ENCODE results near the gene ST6GALNAC6. TPM values are rescaled to one million over a fixed set of nuclear protein-coding genes. Genes with fewer than 3 reads are reported as not detected.

Gene ST6GALNAC6
- total and polyA plus RNA-seq, 2 of the 8 experiments (the other 6 are each of a cell fraction or from before 2014, with no cell fraction given), result 43.7 to 64.4 TPM

GRCh38 chr9:127927201-127927987 lies 28.0 kb upstream of the ST6GALNAC6 start:
- Histone ChIP-seq H2BK15ac (ENCODE audit: low read length) (no peak overlapping the region), H2AFZ (ENCODE audit: low read length) (peak overlapping the region; percentile 61; the same call in 1 of the 2 replicates), H3K9ac (replicated peaks in 1 of 4; ENCODE audit: extremely low read depth in 1 of 4, low read depth in 3 of 4, low read length in 3 of 4) (peak overlapping the region in 3 of 4 experiments; percentile 38 to 50 (median 46); a peak in 5 of 7 replicates), H3K4ac (replicated peaks; ENCODE audit: insufficient read length, low read depth, low read length) (no peak overlapping the region), H3K18ac (ENCODE audit: extremely low read depth, low read length) (peak overlapping the region; percentile 78), H3K14ac (ENCODE audit: insufficient read length) (no peak overlapping the region), H3K23me2 (ENCODE audit: low read depth, low read length) (peaks cover 20% of the 10 kb centered on the region; the same call in 1 of the 2 replicates), H4K20me1 (replicated peaks in 1 of 2; ENCODE audit: control insufficient read depth in 1 of 2, insufficient read depth in 2 of 2, low read length in 2 of 2) (peaks cover 0 to 3% of the 10 kb centered on the region in 2 experiments), H3K56ac (replicated peaks; ENCODE audit: insufficient read length, low read depth, low read length) (peak overlapping the region; percentile 0), H3K36me3 (ENCODE audit: control insufficient read depth in 2 of 4, insufficient read depth in 4 of 4, low read length in 3 of 4) (no peaks in the 10 kb centered on the region), H4K91ac (replicated peaks; ENCODE audit: insufficient read length, low read length) (no peak overlapping the region), H3K23ac (ENCODE audit: insufficient read length) (no peak overlapping the region), H3K4me2 (ENCODE audit: insufficient read depth in 1 of 2, low read depth in 2 of 2, low read length in 2 of 2) (peak overlapping the region; percentile 76 to 96), H3K4me1 (replicated peaks in 1 of 4; ENCODE audit: control insufficient read depth in 3 of 4, insufficient read depth in 4 of 4, low read length in 3 of 4) (peaks cover 13 to 24% (median 20%) of the 10 kb centered on the region in 4 experiments), H3K27ac (ENCODE audit: low read depth, low read length) (no peak overlapping the region), H4K5ac (ENCODE audit: insufficient read length, low read depth, low read length) (no peak overlapping the region), H2AK5ac (ENCODE audit: low read depth, low read length) (no peak overlapping the region), H3K9me3 (ENCODE audit: insufficient read depth in 2 of 2, low read depth in 1 of 2, low read length in 1 of 2) (no peaks in the 10 kb centered on the region), H3K79me1 (ENCODE audit: low read depth, low read length) (no peaks in the 10 kb centered on the region), H2BK5ac (ENCODE audit: low read depth, low read length) (peak overlapping the region; percentile 44; the same call in 1 of the 2 replicates), H2BK120ac (replicated peaks; ENCODE audit: low read depth, low read length) (no peak overlapping the region), H3K79me2 (ENCODE audit: control insufficient read depth in 1 of 2, insufficient read depth in 2 of 2, low read length in 2 of 2) (no peaks in the 10 kb centered on the region), H2BK20ac (ENCODE audit: low read length) (no peak overlapping the region), H3K4me3 (ENCODE audit: extremely low read depth in 1 of 4, insufficient read depth in 2 of 4, low read depth in 3 of 4, low read length in 4 of 4) (peak overlapping the region; percentile 41 to 81 (median 72)), H4K8ac (ENCODE audit: extremely low read depth, insufficient read depth, low read length) (peak overlapping the region; percentile 72; the same call in 1 of the 2 replicates), H3K27me3 (replicated peaks in 1 of 4; ENCODE audit: control insufficient read depth in 3 of 4, extremely low read depth in 1 of 4, insufficient read depth in 3 of 4, low read length in 3 of 4) (peaks cover 0 to 18% (median 16%) of the 10 kb centered on the region in 4 experiments; a peak in 6 of 7 replicates), H2BK12ac (ENCODE audit: low read depth, low read length) (0 out of 2 replicates have a peak overlapping the region, but pooled peaks have one; percentile 68)
- FAIRE-seq (no peak), DNase-seq (ENCODE audit: low read depth in 1 of 2, low spot score in 2 of 2) (peak; percentile 84 to 88)
- 1% methylated on average over 43 of the region's 56 CpGs; no CpG with 5 or more reads in 1 of the 2 experiments for WGBS, 2 experiments (ENCODE audit: extremely low coverage in 1 of 2, insufficient coverage in 1 of 2, insufficient read length in 1 of 2, insufficient replicate concordance in 2 of 2, low coverage in 1 of 2, low lambda C conversion rate in 2 of 2, missing lambda C conversion rate in 1 of 2)
- POLR2A ChIA-PET (ENCODE audit: partially characterized antibody), result interaction anchor here (1.0 to 1.6 kb wide), 2 partner anchors 8 to 10 kb away, joined by 3 to 5 read pairs; no protein-coding TSS in a partner anchor
- CTCF ChIA-PET (ENCODE audit: partially characterized antibody), result interaction anchor here (0.6 to 8.1 kb wide), 4 partner anchors 15 to 1897 kb away, joined by 3 to 68 read pairs (median 6); no protein-coding TSS in a partner anchor
- no peak for TF ChIP-seq RFX5 (IDR thresholded peaks at IDR 0.05; ENCODE audit: borderline replicate concordance, low read depth, low read length)
- no peak for TF ChIP-seq ATF3 (IDR thresholded peaks at IDR 0.05; ENCODE audit: insufficient read depth, low read depth, low read length)
- TF ChIP-seq JUND (IDR thresholded peaks at IDR 0.05; ENCODE audit: low read length), result no peak
- TF ChIP-seq POU5F1 (IDR thresholded peaks at IDR 0.05; ENCODE audit: low read depth, low read length), result no peak
- no peak for TF ChIP-seq TAF7 (optimal IDR thresholded peaks at IDR 0.05; ENCODE audit: borderline replicate concordance, low read depth, low read length)
- no peak for TF ChIP-seq CTCF (IDR thresholded peaks at IDR 0.05; ENCODE audit: control extremely low read depth in 1 of 3, insufficient read depth in 1 of 3, low read depth in 1 of 3, low read length in 3 of 3)
- 0 out of 2 replicates have a peak, but pooled peaks have one; percentile 44 for TF ChIP-seq TAF1 (IDR thresholded peaks at IDR 0.05; ENCODE audit: low read depth, low read length)
